PFSK-1 (cell line): Measurements from ENCODE around the gene TPGS1.

Source experiments
- FOXP2 ChIP-seq: optimal IDR thresholded peaks from 2 replicates; pipeline ENCODE3; 2011; ENCODE audit warnings: borderline replicate concordance, control low read depth, inconsistent platforms; ENCODE audit not compliant: insufficient read depth; ENCODE audit errors: extremely low read length, extremely low read depth
- POLR2AphosphoS5 ChIP-seq: IDR thresholded peaks from 2 replicates; pipeline ENCODE4 v1.6.1; 2012; ENCODE audit warnings: low read depth, mild to moderate bottlenecking, control low read depth, low read length, moderate library complexity
- SIN3A ChIP-seq: IDR thresholded peaks from 2 replicates; pipeline ENCODE4 v1.6.1; 2012; ENCODE audit warnings: mild to moderate bottlenecking, low read length, moderate library complexity, borderline replicate concordance; ENCODE audit not compliant: insufficient read depth
- TAF1 ChIP-seq: IDR thresholded peaks from 2 replicates; pipeline ENCODE4 v1.6.1; 2012; ENCODE audit warnings: low read length, control low read depth, borderline replicate concordance; ENCODE audit not compliant: insufficient read depth
- TF ChIP-seq, protein P1 (sequence below), 2 experiments: IDR thresholded peaks; 2 replicates each; pipeline versions ENCODE4 v1.6.1 to v1.8.0; 2011 to 2012; ENCODE audit warnings: low read depth in 2 of 2, low read length in 2 of 2, control low read depth in 1 of 2, inconsistent platforms in 1 of 2, mild to moderate bottlenecking in 1 of 2, moderate library complexity in 1 of 2; ENCODE audit not compliant: insufficient read depth in 1 of 2

Gene TPGS1

DNA sequence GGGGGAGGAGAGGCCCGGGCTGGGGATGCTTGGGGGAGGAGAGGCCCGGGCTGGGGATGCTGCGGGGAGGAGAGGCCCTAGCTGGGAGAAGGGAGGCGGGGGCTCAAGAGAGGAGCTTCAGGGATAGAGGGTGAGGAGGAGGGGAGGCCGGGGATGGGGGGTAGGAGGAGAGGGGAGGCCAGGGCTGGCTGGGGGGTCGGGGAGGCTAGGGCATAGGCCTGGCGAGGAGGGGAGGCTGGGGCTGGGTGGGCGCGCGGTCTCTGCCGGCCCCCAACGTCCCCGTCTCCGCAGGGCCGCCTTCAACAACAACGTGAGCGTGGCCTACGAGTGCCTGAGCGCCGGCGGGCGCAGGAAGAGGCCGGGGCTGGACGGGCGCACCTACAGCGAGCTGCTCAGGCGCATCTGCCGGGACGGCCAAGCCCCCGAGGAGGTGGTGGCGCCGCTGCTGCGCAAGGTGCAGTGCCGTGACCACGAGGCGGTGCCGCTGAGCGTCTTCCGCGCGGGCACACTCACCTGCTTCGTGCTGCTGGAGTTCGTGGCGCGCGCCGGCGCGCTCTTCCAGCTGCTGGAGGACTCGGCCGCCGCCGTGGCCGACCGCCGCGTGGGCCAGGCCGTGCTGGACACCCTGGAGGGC is 11.4 kb downstream of the TPGS1 start:
- TF ChIP-seq FOXP2 (no peak), TAF1 (no peak), SIN3A (no peak), POLR2AphosphoS5 (no peak)
- TF ChIP-seq, protein P1, sequence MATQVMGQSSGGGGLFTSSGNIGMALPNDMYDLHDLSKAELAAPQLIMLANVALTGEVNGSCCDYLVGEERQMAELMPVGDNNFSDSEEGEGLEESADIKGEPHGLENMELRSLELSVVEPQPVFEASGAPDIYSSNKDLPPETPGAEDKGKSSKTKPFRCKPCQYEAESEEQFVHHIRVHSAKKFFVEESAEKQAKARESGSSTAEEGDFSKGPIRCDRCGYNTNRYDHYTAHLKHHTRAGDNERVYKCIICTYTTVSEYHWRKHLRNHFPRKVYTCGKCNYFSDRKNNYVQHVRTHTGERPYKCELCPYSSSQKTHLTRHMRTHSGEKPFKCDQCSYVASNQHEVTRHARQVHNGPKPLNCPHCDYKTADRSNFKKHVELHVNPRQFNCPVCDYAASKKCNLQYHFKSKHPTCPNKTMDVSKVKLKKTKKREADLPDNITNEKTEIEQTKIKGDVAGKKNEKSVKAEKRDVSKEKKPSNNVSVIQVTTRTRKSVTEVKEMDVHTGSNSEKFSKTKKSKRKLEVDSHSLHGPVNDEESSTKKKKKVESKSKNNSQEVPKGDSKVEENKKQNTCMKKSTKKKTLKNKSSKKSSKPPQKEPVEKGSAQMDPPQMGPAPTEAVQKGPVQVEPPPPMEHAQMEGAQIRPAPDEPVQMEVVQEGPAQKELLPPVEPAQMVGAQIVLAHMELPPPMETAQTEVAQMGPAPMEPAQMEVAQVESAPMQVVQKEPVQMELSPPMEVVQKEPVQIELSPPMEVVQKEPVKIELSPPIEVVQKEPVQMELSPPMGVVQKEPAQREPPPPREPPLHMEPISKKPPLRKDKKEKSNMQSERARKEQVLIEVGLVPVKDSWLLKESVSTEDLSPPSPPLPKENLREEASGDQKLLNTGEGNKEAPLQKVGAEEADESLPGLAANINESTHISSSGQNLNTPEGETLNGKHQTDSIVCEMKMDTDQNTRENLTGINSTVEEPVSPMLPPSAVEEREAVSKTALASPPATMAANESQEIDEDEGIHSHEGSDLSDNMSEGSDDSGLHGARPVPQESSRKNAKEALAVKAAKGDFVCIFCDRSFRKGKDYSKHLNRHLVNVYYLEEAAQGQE (IDR thresholded peaks at IDR 0.05; ENCODE audit: insufficient read depth in 1 of 2, low read depth in 2 of 2, low read length in 2 of 2): no peak

DNA sequence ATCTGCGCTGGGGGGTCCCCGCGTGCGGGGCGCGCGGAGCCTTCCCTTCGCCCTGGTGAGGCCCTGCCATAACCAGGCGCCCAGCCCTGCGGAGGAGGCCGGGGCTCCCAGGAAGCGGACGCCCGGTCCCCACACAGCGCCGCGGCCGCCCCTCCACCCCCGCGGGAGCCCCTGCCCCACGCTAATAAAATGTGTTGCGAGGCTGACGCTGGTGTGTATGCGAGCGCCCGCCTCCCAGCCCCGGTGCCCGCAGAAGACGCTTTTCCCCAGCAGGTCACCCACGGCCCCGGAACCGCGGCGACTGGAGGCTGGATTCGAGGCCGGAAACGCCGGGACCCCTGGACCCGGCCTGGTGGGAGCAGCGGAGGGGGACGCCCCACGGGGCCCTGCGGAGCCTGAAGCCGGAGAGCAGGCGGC is 12.2 kb downstream of the TPGS1 start:
- TF ChIP-seq TAF1: no peak
- TF ChIP-seq, protein P1 (IDR thresholded peaks at IDR 0.05; ENCODE audit: insufficient read depth in 1 of 2, low read depth in 2 of 2, low read length in 2 of 2): no peak

DNA sequence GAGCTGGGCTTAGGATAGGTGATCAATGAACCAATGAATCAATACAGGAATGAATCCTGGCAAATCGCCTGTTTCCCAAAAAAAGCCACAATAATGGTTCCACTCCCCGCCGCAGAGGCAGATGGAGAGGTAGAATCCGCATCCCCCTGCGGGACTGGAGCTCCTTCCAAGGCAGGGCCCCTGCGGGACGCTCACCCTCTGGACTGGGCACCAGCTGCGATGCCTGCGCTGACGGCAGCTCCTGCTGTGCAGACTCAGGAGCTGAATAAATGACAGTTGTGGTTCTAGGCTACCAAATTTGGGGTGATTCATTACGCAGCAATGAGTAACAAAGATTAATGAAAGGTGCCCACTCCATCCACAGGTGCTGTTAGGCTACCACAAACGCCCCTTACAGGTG is 15.4 kb downstream of the TPGS1 start:
- TF ChIP-seq, protein P1 (IDR thresholded peaks at IDR 0.05; ENCODE audit: insufficient read depth in 1 of 2, low read depth in 2 of 2, low read length in 2 of 2): no peak
- no peak for TF ChIP-seq TAF1
- TF ChIP-seq POLR2AphosphoS5: no peak
- no peak for TF ChIP-seq SIN3A
- no peak for TF ChIP-seq FOXP2

DNA sequence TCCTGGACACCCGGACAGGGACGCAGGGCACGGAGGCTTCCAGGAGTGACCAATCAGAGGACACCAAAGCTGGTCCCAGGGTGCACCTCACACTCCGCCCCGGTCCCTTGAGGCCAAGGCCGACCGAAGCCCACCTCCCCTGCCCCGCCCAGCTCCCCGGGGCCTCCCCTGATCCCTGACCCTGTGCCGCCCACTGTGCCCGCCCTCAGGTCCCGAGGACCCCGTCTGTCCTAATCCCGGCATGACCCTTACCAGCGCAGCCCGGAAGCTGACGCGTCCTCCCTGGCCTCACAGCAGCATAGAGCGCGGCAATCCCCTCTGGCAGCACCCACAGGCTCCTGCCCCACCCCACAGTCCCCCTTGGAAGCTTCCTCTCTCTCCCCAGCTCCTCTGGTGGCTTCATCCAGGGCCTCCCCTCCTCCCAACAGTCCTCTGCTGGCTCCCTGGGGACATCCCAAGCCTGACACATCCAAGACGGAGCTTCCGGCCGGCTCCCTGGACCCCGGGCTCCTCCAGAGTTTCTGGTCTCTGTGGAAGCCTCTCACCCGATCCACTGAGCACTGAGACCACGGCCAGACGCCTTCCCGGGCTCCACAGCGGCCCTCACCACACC is 16.9 kb downstream of the TPGS1 start:
- TF ChIP-seq POLR2AphosphoS5: no peak
- no peak for TF ChIP-seq SIN3A
- TF ChIP-seq, protein P1 (IDR thresholded peaks at IDR 0.05; ENCODE audit: insufficient read depth in 1 of 2, low read depth in 2 of 2, low read length in 2 of 2): no peak
- no peak for TF ChIP-seq TAF1
- no peak for TF ChIP-seq FOXP2

DNA sequence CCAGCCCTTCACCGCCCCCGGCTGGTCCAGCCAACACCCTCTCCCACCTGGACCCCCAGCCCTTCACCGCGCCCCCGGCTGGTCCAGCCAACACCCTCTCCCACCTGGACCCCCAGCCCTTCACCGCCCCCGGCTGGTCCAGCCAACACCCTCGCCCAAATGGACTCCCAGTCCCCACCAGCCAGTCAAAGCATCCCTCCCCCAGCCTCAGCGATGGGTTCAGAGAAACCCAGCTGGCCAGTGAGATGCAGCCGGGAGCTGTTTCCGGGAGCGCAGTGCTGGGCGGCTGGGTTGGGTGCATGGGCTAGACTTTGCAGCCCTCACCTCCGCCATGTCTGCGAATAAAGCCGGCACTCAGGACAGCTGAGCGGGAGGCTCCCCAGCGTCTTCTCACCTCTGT is 17.7 kb downstream of the TPGS1 start:
- TF ChIP-seq FOXP2: no peak
- TF ChIP-seq SIN3A: no peak
- TF ChIP-seq, protein P1 (IDR thresholded peaks at IDR 0.05; ENCODE audit: insufficient read depth in 1 of 2, low read depth in 2 of 2, low read length in 2 of 2): no peak
- no peak for TF ChIP-seq POLR2AphosphoS5
- no peak for TF ChIP-seq TAF1
